Uterus (tissue), 2 donors: ENCODE data around the gene RRBP1.

Source experiments
- POLR2A ChIP-seq, 2 donors: fragments of 450-650 bp; IDR thresholded peaks; one replicate each; pipeline ENCODE4 v1.6.1; 2016; ENCODE audit warnings: antibody characterized with exemption in 2 of 2, mild to moderate bottlenecking in 1 of 2, moderate library complexity in 1 of 2
- TF ChIP-seq, protein P1 (sequence below), 4 experiments: fragments of 200-600 bp in 2 of 4; fragments of 450-650 bp in 2 of 4; sonication (generic) in 2 of 4; IDR thresholded peaks; one replicate each; pipeline ENCODE4 v1.5.1; 2016 to 2019; ENCODE audit warnings: antibody characterized with exemption in 4 of 4, mild to moderate bottlenecking in 2 of 4, moderate library complexity in 1 of 4

DNA sequence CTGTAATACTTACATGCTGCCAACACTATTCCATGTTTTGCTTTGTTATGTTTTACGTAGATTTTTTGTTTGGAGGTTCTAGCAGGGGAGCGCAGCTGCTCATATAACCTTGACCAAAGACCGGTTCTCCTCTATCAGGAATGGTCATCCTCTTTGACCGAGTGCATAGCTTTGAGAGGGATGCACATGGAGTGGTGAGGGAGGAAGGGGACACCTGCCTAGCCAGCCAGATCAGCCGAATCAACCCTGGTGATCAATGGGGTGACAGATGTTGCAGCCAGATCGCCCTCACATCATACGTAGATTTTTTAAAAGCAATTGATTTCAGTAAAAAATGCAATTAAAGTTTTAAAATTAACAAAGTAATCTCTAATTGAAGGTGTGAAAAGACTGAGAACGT lies 105.8 kb downstream of the RRBP1 start:
- TF ChIP-seq POLR2A (IDR thresholded peaks at IDR 0.05): no peak
- TF ChIP-seq, protein P1, sequence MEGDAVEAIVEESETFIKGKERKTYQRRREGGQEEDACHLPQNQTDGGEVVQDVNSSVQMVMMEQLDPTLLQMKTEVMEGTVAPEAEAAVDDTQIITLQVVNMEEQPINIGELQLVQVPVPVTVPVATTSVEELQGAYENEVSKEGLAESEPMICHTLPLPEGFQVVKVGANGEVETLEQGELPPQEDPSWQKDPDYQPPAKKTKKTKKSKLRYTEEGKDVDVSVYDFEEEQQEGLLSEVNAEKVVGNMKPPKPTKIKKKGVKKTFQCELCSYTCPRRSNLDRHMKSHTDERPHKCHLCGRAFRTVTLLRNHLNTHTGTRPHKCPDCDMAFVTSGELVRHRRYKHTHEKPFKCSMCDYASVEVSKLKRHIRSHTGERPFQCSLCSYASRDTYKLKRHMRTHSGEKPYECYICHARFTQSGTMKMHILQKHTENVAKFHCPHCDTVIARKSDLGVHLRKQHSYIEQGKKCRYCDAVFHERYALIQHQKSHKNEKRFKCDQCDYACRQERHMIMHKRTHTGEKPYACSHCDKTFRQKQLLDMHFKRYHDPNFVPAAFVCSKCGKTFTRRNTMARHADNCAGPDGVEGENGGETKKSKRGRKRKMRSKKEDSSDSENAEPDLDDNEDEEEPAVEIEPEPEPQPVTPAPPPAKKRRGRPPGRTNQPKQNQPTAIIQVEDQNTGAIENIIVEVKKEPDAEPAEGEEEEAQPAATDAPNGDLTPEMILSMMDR (IDR thresholded peaks at IDR 0.05): no peak
